ENCODE measurements around the gene TBC1D16. TPM values are rescaled to one million over a fixed set of nuclear protein-coding genes. Genes with fewer than 3 reads are reported as not detected.

The TBC1D16 gene
- total RNA-seq, 1 donor from 2014 or later: 21.2 TPM

GRCh38 chr17:80031691-80032430 is 3.8 kb downstream of the TBC1D16 start:
- H3K9ac ChIP-seq: no peak overlapping the region
- H3K79me2 ChIP-seq (ENCODE audit: low read depth): peaks cover 79% of the 10 kb centered on the region
- peaks cover 16% of the 10 kb centered on the region for H3K36me3 Mint-ChIP-seq
- peaks cover 3% of the 10 kb centered on the region for H3K9me3 Mint-ChIP-seq
- H3K27me3 Mint-ChIP-seq (ENCODE audit: insufficient read depth, low read depth): peaks cover 2% of the 10 kb centered on the region
- H3K4me1 ChIP-seq: peaks cover 15% of the 10 kb centered on the region
- H3K27ac ChIP-seq: no peak overlapping the region
- H3K4me2 ChIP-seq: no peak overlapping the region
- no peak overlapping the region for H2AFZ ChIP-seq (replicated peaks)
- no peak overlapping the region for H3K4me3 ChIP-seq
- H3K9me3 ChIP-seq (ENCODE audit: low read depth): no peaks in the 10 kb centered on the region
- no peaks in the 10 kb centered on the region for H3K36me3 ChIP-seq
- peaks cover 18% of the 10 kb centered on the region for H3F3A ChIP-seq (ENCODE audit: low read depth)
- peak overlapping the region; percentile 41 for H3K4me3 Mint-ChIP-seq
- peaks cover 74% of the 10 kb centered on the region for H4K20me1 ChIP-seq (ENCODE audit: low read depth)
- no peak overlapping the region for H3K27ac Mint-ChIP-seq
- DNase-seq (ENCODE audit: low spot score): no peak
- peaks cover 49% of the 10 kb centered on the region for H3K4me1 Mint-ChIP-seq
- peaks cover 11% of the 10 kb centered on the region for H3K27me3 ChIP-seq
- TF ChIP-seq CTCF (IDR thresholded peaks at IDR 0.05): no peak
- TF ChIP-seq EZH2phosphoT487 (IDR thresholded peaks at IDR 0.05): no peak
- TF ChIP-seq EZH2 (IDR thresholded peaks at IDR 0.05): no peak

GRCh38 chr17:80030730-80031410 is 4.8 kb downstream of the TBC1D16 start:
- H3K27me3 Mint-ChIP-seq (ENCODE audit: insufficient read depth, low read depth): no peaks in the 10 kb centered on the region
- peaks cover 3% of the 10 kb centered on the region for H3K9me3 Mint-ChIP-seq
- H3K4me2 ChIP-seq: peak overlapping the region; percentile 4
- peaks cover 83% of the 10 kb centered on the region for H4K20me1 ChIP-seq (ENCODE audit: low read depth)
- TF ChIP-seq EZH2phosphoT487 (IDR thresholded peaks at IDR 0.05) (no peak), CTCF (IDR thresholded peaks at IDR 0.05) (no peak), EZH2 (IDR thresholded peaks at IDR 0.05) (no peak)
- H3K4me1 Mint-ChIP-seq: peaks cover 56% of the 10 kb centered on the region
- H3F3A ChIP-seq (ENCODE audit: low read depth): peaks cover 9% of the 10 kb centered on the region
- peaks cover 15% of the 10 kb centered on the region for H3K4me1 ChIP-seq
- H3K4me3 Mint-ChIP-seq: no peak overlapping the region
- no peak for DNase-seq (ENCODE audit: low spot score)
- peaks cover 18% of the 10 kb centered on the region for H3K36me3 Mint-ChIP-seq
- H3K27me3 ChIP-seq: peaks cover 11% of the 10 kb centered on the region
- H3K9me3 ChIP-seq (ENCODE audit: low read depth): no peaks in the 10 kb centered on the region
- H3K27ac ChIP-seq: no peak overlapping the region
- H3K27ac Mint-ChIP-seq: no peak overlapping the region
- no peak overlapping the region for H3K4me3 ChIP-seq
- no peak overlapping the region for H3K9ac ChIP-seq
- H3K36me3 ChIP-seq: no peaks in the 10 kb centered on the region
- H3K79me2 ChIP-seq (ENCODE audit: low read depth): peaks cover 89% of the 10 kb centered on the region
- no peak overlapping the region for H2AFZ ChIP-seq (replicated peaks)

GRCh38 chr17:80029258-80029974 is 6.3 kb downstream of the TBC1D16 start:
- Mint-ChIP-seq H3K4me1 (peaks cover 51% of the 10 kb centered on the region), H3K36me3 (peaks cover 18% of the 10 kb centered on the region), H3K27me3 (ENCODE audit: insufficient read depth, low read depth) (no peaks in the 10 kb centered on the region), H3K27ac (peak overlapping the region; percentile 34), H3K9me3 (peaks cover 3% of the 10 kb centered on the region), H3K4me3 (peak overlapping the region; percentile 37)
- Histone ChIP-seq H3K36me3 (no peaks in the 10 kb centered on the region), H3K79me2 (ENCODE audit: low read depth) (peaks cover 87% of the 10 kb centered on the region), H3K4me2 (no peak overlapping the region), H4K20me1 (ENCODE audit: low read depth) (peaks cover 87% of the 10 kb centered on the region), H3K9ac (no peak overlapping the region), H3K27me3 (peaks cover 2% of the 10 kb centered on the region), H2AFZ (replicated peaks) (no peak overlapping the region), H3K4me1 (peaks cover 14% of the 10 kb centered on the region), H3K4me3 (no peak overlapping the region), H3K27ac (no peak overlapping the region), H3K9me3 (ENCODE audit: low read depth) (no peaks in the 10 kb centered on the region), H3F3A (ENCODE audit: low read depth) (peaks cover 2% of the 10 kb centered on the region)
- TF ChIP-seq EZH2 (IDR thresholded peaks at IDR 0.05) (no peak), EZH2phosphoT487 (IDR thresholded peaks at IDR 0.05) (no peak), CTCF (IDR thresholded peaks at IDR 0.05) (no peak)
- DNase-seq (ENCODE audit: low spot score): no peak
